GM06990 (cell line): Measurements from ENCODE around the gene ANKS1A.

Experiments used
- DNase-seq: peaks from one replicate; pipeline ENCODE4 v3.0.0-alpha.2; 2011; ENCODE audit not compliant: insufficient read length; ENCODE audit errors: extremely low read depth
- H3K27me3 ChIP-seq: replicated peaks from 2 replicates; pipeline ENCODE4 v1.6.0; 2011; ENCODE audit warnings: low read length; ENCODE audit not compliant: control insufficient read depth, insufficient read depth
- H3K36me3 ChIP-seq: 2 replicates; pipeline ENCODE4 v1.5.1; 2011; ENCODE audit warnings: low read length; ENCODE audit not compliant: control insufficient read depth, insufficient read depth
- H3K4me3 ChIP-seq: replicated peaks from 2 replicates; pipeline ENCODE4 v1.5.1; 2011; ENCODE audit warnings: low read depth, mild to moderate bottlenecking, control low read depth, low read length
- TF ChIP-seq, protein P1 (sequence below): IDR thresholded peaks from 2 replicates; pipeline ENCODE4 v1.5.1; 2011; ENCODE audit warnings: low read length, control low read depth, mild to moderate bottlenecking, inconsistent platforms; ENCODE audit not compliant: insufficient read depth, poor library complexity, severe bottlenecking

Gene ANKS1A

DNA sequence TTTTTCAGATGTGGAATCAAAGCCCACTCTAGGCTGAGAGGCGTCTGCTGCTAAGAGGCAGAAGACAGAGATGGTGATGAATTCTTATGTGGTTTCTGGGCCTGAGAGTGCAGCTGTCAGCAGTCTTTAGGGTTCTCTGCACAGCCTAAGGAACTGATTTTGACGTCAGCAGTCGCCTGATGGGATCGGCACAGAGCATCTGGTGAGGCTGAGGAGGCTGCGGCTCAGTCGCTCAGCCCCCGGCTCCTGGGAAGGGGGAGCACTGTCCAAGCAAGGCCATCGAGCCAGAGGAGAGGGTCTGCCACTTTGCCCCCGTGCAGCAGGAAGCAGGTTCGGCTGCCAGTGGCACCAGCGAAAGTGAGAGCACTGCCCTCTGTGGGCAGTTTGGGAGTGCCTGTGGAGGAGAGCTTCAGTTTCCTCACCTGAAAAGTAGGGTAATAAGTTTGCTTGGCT, 159.6 kb downstream of the ANKS1A start:
- Histone ChIP-seq H3K27me3 (no peaks in the 10 kb centered on the region), H3K36me3 (no peaks in the 10 kb centered on the region), H3K4me3 (peak overlapping the region; percentile 19; the same call in 1 of the 2 replicates)
- DNase-seq = peak; percentile 34
- TF ChIP-seq, protein P1, sequence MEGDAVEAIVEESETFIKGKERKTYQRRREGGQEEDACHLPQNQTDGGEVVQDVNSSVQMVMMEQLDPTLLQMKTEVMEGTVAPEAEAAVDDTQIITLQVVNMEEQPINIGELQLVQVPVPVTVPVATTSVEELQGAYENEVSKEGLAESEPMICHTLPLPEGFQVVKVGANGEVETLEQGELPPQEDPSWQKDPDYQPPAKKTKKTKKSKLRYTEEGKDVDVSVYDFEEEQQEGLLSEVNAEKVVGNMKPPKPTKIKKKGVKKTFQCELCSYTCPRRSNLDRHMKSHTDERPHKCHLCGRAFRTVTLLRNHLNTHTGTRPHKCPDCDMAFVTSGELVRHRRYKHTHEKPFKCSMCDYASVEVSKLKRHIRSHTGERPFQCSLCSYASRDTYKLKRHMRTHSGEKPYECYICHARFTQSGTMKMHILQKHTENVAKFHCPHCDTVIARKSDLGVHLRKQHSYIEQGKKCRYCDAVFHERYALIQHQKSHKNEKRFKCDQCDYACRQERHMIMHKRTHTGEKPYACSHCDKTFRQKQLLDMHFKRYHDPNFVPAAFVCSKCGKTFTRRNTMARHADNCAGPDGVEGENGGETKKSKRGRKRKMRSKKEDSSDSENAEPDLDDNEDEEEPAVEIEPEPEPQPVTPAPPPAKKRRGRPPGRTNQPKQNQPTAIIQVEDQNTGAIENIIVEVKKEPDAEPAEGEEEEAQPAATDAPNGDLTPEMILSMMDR = peak; percentile 43

DNA sequence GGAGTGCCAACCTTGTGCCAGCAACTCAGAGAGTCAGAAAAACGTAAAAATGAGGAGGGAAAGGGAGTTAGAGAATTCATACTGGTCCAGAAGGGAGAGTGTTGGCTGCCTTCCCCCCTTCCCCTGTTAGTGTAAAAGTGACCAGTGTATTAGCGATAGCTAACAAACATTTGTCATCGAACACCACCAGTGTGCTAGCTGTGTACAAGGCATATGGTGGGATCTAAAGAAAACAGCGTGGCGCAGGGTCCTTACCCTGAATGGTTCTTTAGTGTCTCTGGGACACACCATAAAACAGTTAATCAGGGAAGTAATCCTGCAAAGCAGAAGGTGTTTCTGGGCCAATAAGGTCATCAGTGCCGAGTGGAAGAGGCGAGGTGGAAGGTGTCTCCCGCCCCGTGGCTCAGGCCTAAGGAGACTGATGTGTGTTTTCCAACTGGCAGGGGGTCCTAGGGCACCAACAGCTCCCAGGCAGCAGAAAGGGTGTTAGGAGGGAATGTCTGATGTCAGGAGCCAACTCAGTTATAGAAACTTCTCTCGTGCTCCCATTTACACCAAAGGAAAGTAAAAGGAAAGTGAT, 160.2 kb downstream of the ANKS1A start:
- no peaks in the 10 kb centered on the region for H3K27me3 ChIP-seq

DNA sequence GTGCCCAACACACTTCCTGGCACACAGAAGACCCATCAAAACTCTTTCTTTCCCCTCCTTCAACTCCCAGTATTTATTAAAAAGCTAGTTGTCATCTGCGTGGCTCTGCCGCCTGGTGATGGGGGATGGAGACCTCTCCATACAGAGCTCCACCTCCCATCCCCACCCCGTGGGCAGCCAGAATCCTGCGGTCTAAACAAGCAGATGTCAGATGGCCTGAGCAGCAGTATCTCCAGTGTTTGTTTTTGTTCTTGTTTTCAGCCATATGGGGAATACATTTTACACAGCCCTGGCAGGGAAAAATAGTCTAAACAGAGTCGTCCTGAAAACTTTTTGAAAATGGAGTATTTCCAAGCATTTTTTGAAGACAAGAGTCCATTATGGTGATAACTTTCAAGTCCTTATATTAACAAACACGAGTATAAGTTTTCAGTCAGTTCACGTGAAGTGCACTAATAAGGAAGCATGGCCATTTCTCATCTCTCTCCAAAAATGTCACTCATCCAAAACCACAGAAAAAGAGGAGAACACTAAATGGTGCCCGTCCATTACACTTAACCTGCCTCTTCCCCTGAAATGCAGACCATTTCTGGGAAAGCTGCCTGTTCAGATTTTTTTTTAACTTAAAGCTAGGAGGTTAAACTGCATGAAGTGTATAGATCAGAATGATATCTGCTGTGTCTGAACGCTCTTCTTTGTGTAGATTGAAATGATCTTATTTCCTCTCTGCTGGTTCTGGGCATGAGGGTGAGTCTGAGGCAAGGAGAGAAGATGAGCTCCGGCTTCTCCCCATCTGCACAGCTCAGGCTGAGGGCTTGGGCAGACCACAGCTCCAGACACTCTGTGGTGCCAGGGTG, 161.1 kb downstream of the ANKS1A start:
- Histone ChIP-seq H3K36me3 (no peaks in the 10 kb centered on the region; the same call in 1 of the 2 replicates), H3K4me3 (no peak overlapping the region), H3K27me3 (no peaks in the 10 kb centered on the region)
- TF ChIP-seq, protein P1 = no peak
- no peak for DNase-seq

More for the DNA sequence above, 160.2 kb downstream of the ANKS1A start:
- TF ChIP-seq, protein P1 = no peak
- no peaks in the 10 kb centered on the region for H3K36me3 ChIP-seq
- no peak for DNase-seq
- H3K4me3 ChIP-seq = no peak overlapping the region

DNA sequence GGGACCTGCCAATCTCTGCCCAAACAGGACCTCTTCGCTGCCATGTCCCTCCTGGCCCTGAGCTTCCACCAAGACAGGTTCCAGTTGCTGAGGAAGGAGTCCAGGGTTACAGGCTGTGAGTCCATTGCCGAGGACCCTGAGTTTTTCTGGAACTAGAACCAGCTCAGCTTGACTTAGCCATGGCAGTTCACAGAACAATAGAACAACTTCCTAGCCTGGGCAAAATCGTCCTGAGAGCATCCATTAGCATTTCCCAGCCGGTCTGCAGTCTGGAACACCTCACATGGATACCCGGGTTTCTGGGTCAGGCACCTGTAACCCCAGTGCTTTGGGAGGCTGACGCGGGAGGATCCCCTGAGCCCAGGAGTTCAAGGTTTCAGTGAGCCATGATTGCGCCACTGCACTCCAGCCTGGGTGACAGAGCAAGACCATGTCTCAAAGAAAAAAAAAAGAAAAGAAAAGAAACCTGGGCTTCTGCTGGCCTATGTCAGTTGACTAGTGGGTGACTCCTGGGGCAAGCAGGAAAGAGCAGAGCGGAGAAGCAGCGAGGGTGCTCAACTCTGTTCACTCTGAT, 161.8 kb downstream of the ANKS1A start:
- TF ChIP-seq, protein P1 = no peak
- Histone ChIP-seq H3K36me3 (no peaks in the 10 kb centered on the region; the same call in 1 of the 2 replicates), H3K4me3 (no peak overlapping the region), H3K27me3 (no peaks in the 10 kb centered on the region)
- DNase-seq = no peak

DNA sequence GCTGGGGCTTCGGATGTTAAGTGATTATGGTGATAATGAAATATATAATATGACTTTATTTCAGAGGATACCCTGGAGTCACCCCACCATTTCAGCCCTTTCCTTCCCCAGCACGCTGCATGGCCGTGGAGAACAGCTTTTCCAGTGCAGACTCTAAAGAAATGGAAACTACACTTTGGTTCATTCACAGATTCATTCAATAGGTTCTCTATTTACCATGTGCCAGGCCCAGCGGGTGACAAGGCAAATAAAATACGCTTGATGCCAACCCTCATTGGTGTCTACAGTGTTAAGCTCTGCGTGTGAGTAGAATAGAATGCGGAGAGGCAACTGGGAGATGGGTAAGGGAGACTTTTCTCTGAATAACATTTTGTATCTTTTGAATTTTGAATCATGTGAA, 162.3 kb downstream of the ANKS1A start:
- Histone ChIP-seq H3K4me3 (no peak overlapping the region), H3K27me3 (no peaks in the 10 kb centered on the region), H3K36me3 (no peaks in the 10 kb centered on the region; the same call in 1 of the 2 replicates)
- TF ChIP-seq, protein P1 = no peak
- no peak for DNase-seq
